ENCODE data around the gene PTPN23. TPM values are rescaled to one million over a fixed set of nuclear protein-coding genes. Genes with fewer than 3 reads are reported as not detected.

The PTPN23 gene
- total and polyA plus RNA-seq, 11 donors = 11.0 to 30.3 (median 17.4) TPM

DNA sequence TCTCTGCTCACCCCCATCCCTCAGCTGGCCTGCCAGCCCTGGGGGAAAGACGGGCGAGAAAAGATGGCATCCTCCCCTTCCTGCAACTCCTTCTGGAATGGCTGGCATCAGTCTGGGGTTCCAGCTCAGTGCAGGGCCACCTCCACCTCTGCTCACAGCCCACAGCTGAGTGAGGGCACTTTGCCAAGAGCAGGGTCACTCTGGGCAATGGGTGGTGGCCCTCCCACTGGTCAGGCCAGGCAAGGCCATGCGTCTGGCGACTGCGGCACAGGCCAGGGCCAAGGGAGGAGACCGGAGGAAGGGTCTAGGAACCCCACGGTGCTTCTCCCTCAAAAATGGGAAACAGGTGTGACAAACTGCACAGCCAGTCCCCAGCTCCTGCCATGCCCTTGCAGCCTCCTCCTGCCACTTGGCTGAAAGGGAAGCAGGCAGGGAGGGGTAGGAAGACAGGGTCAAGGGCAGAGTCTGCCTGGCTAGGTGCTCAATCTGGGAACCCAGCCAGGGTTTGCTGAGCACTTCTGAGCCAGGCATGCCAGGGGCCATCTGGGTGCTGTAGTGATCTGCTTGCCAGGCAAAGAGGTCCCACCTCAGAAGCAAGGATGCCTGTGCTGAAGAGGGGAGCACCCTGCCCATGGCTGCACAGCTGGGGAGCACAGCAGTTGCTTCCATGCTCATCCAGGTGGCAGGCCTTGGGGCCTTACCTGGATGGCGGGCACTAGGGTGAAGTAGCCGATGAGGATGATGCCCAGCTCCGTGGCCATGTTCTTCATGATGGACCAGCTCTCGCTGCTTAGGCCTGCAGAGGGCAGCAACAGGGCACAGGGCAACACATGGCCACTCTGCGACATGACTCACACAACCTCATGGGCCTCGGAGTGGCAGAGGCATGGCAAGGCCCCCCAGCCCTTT, 41.2 kb downstream of the PTPN23 start:
- Histone ChIP-seq H3K4me3 (peak overlapping the region in 1 of 12 donors; percentile 18), H3K36me3 (peaks cover 0 to 69% (median 63%) of the 10 kb centered on the region in 9 donors), H3K27ac (peak overlapping the region in 11 of 12 donors; percentile 60 to 84 (median 73)), H3K9me3 (no peaks in the 10 kb centered on the region), H3K27me3 (no peaks in the 10 kb centered on the region), H3K4me1 (peaks cover 0 to 26% (median 16%) of the 10 kb centered on the region in 12 donors)
- WGBS, 4 donors = 67 to 76% (median 74%) methylated on average over 10 to 13 of the region's 13 CpGs
- DNase-seq (peak in 4 of 5 donors; percentile 69 to 85 (median 72)), ATAC-seq (peak; percentile 53 to 80 (median 62))
- intact Hi-C loops (cut with DNase I) = loop anchor here (1.0 to 5.0 kb wide), 6 partner anchors 51 to 91 kb away; partner anchors contain the start of genes SCAP (in 3 of the 10) and ELP6 (in 1 of the 10)
- TF ChIP-seq, protein P1, sequence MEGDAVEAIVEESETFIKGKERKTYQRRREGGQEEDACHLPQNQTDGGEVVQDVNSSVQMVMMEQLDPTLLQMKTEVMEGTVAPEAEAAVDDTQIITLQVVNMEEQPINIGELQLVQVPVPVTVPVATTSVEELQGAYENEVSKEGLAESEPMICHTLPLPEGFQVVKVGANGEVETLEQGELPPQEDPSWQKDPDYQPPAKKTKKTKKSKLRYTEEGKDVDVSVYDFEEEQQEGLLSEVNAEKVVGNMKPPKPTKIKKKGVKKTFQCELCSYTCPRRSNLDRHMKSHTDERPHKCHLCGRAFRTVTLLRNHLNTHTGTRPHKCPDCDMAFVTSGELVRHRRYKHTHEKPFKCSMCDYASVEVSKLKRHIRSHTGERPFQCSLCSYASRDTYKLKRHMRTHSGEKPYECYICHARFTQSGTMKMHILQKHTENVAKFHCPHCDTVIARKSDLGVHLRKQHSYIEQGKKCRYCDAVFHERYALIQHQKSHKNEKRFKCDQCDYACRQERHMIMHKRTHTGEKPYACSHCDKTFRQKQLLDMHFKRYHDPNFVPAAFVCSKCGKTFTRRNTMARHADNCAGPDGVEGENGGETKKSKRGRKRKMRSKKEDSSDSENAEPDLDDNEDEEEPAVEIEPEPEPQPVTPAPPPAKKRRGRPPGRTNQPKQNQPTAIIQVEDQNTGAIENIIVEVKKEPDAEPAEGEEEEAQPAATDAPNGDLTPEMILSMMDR (IDR thresholded peaks at IDR 0.05) = peak in 6 of 12 donors; percentile 9 to 36 (median 22)
- TF ChIP-seq POLR2A (IDR thresholded peaks at IDR 0.05) = no peak

DNA sequence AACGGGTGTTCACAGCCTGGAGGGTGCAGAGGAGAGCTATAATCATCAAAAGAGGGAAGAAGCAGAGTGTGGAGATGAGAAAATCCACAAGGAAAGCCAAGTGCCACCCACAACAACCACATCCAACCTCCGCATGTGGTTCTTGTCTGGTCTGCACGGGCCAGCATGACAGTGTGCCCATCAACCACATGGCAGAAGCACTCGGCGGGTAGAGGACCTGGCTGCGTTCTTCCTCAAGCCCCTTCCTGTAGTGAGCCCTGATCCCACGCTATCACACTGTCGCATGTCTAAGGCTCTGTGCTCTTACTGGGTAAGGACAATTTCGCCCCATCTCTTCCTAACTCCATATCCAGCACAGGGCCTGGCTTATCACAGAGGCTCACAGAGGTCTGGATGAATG, 41.9 kb downstream of the PTPN23 start:
- H3K27me3 ChIP-seq = no peaks in the 10 kb centered on the region
- H3K36me3 ChIP-seq = peaks cover 0 to 70% (median 64%) of the 10 kb centered on the region in 9 donors
- 92 to 96% (median 94%) methylated on average over 9 of the region's 9 CpGs for WGBS, 4 donors
- H3K4me3 ChIP-seq = no peak overlapping the region
- no peaks in the 10 kb centered on the region for H3K9me3 ChIP-seq
- peak overlapping the region in 5 of 12 donors; percentile 3 to 80 (median 70) for H3K27ac ChIP-seq
- no peak for DNase-seq
- peaks cover 0 to 26% (median 16%) of the 10 kb centered on the region in 12 donors for H3K4me1 ChIP-seq
- no peak for TF ChIP-seq POLR2A (IDR thresholded peaks at IDR 0.05)
- TF ChIP-seq, protein P1 (IDR thresholded peaks at IDR 0.05) = no peak
- no peak for ATAC-seq
- intact Hi-C loops (cut with DNase I) = loop anchor here in 5 of 10 donors (1.0 to 5.0 kb wide), 4 partner anchors 50 to 55 kb away; partner anchors contain the start of gene SCAP (in 3 of the 5)

DNA sequence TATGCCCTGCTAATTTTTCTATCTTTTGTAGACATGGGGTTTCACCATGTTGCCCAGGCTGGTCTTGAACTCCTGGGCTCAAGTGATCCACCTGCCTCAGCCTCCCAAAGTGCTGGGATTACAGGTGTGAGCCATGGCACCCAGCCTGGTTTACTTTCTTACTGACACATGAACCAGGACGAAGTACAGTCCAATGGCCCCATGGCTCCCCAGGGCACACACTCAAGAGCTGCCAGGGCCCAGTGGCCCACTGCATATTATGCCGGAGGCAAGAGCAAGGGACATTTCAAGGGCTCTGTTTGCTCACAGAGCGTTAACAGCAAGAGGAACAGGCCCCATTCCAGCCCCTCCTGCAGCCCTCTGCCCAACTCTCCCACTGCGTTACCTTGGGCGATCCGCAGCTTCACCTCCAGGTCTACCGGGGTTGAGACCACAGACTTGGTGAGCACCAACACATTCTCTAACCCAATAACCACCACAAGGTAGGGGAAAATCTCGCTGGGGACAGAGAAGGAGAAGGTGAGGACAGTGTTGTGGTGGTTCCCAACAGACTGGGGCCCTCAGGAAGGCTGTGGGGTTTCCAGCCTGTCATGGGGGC, 42.8 kb downstream of the PTPN23 start:
- TF ChIP-seq POLR2A (IDR thresholded peaks at IDR 0.05) = no peak
- TF ChIP-seq, protein P1 (IDR thresholded peaks at IDR 0.05) = no peak
- peaks cover 0 to 26% (median 16%) of the 10 kb centered on the region in 12 donors for H3K4me1 ChIP-seq
- ATAC-seq (no peak), DNase-seq (no peak)
- intact Hi-C loops (cut with DNase I) = loop anchor here in 4 of 10 donors (2.0 to 5.0 kb wide), 3 partner anchors 49 to 54 kb away; partner anchors contain the start of gene SCAP (in 2 of the 4)
- H3K27ac ChIP-seq = no peak overlapping the region
- H3K9me3 ChIP-seq = no peaks in the 10 kb centered on the region
- WGBS, 4 donors = 93 to 97% (median 94%) methylated on average over 3 to 8 of the region's 8 CpGs
- H3K27me3 ChIP-seq = no peaks in the 10 kb centered on the region
- H3K36me3 ChIP-seq = peaks cover 0 to 73% (median 59%) of the 10 kb centered on the region in 9 donors
- H3K4me3 ChIP-seq = no peak overlapping the region

Measured in heart left ventricle (tissue), 16 donors.